Cardiac muscle cell (in vitro differentiated cells and primary cell): ENCODE results near the gene FRY. TPM values are rescaled to one million over a fixed set of nuclear protein-coding genes. Genes with fewer than 3 reads are reported as not detected.

Source experiments
- DNase-seq, 2 donors: peaks; one replicate each; pipeline versions ENCODE4 v3.0.0 to v3.0.0-alpha.2; 2010 to 2017; ENCODE audit warnings: low read depth in 1 of 2, low spot score in 1 of 2
- H3K27ac ChIP-seq: fragments of 200-600 bp; sonication (generic); 2 replicates; pipeline ENCODE4 v1.5.1; 2016
- H3K27me3 ChIP-seq: fragments of 200-600 bp; sonication (generic); 2 replicates; pipeline ENCODE4 v1.6.0; 2016; ENCODE audit warnings: control low read depth
- H3K36me3 ChIP-seq: fragments of 200-600 bp; sonication (generic); 2 replicates; pipeline ENCODE4 v1.5.1; 2016; ENCODE audit warnings: control low read depth
- H3K4me1 ChIP-seq: fragments of 200-600 bp; sonication (generic); 2 replicates; pipeline ENCODE4 v1.8.1; 2017; ENCODE audit warnings: low read depth, mild to moderate bottlenecking, mixed run types
- H3K4me3 ChIP-seq: fragments of 200-600 bp; sonication (generic); 2 replicates; pipeline ENCODE4 v1.5.1; 2016; ENCODE audit warnings: mild to moderate bottlenecking
- H3K9me3 ChIP-seq: fragments of 200-600 bp; sonication (generic); 2 replicates; pipeline ENCODE4 v1.5.1; 2017; ENCODE audit warnings: low read depth, mild to moderate bottlenecking, control low read depth
- CTCF ChIP-seq: IDR thresholded peaks from 2 replicates; pipeline ENCODE4 v1.5.1; 2012; ENCODE audit warnings: low read depth, mild to moderate bottlenecking, low read length
- polyA plus RNA-seq: library from polyadenylated mRNA; unstranded; fragments of >200 nt; fragmentation: Nextera tagmentation; extraction: Ambion mirVana; gene quantifications from 2 replicates; pipeline ENCODE4 v1.2.1, GENCODE V29; 2016
- total RNA-seq: library from RNA; depleted of rRNA; stranded (reverse); fragments of >200 nt; gene quantifications from 2 replicates; pipeline ENCODE4 v1.2.3, GENCODE V29; 2016

Gene FRY
- total and polyA plus RNA-seq, 2 experiments from 2014 or later = 2.4 to 13.2 TPM

DNA sequence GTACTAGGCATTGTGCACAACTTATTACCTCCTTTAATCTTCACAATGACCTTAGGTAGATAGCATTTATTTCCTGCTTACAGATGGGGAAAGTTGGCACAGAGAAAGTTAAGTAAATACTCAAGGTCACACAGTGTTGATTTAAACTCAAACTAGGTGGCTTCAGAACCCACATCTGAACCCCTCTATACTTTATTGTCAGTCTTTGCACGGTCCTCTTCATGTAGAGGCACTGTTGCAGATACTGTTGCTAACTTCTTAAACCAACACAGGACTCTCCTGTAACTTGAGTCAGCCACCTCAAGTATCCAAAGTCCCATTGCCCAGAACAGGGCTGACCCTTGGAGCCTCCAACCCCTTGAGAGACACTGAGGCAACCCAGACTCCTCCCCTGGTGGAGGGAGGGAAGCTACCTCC, 48.8 kb downstream of the FRY start:
- no peak overlapping the region for H3K27ac ChIP-seq
- no peak for TF ChIP-seq CTCF
- no peaks in the 10 kb centered on the region for H3K36me3 ChIP-seq
- DNase-seq = no peak
- no peaks in the 10 kb centered on the region for H3K9me3 ChIP-seq
- H3K27me3 ChIP-seq = no peaks in the 10 kb centered on the region
- no peak overlapping the region for H3K4me3 ChIP-seq
- H3K4me1 ChIP-seq = no peaks in the 10 kb centered on the region

- H3K9me3 ChIP-seq = no peaks in the 10 kb centered on the region
- no peaks in the 10 kb centered on the region for H3K36me3 ChIP-seq
- H3K27me3 ChIP-seq = no peaks in the 10 kb centered on the region
- no peak for DNase-seq
- no peaks in the 10 kb centered on the region for H3K4me1 ChIP-seq
- no peak for TF ChIP-seq CTCF
- no peak overlapping the region for H3K4me3 ChIP-seq
- H3K27ac ChIP-seq = no peak overlapping the region
Observed at GRCh38 chr13:32081591-32081990, 50.0 kb downstream of the FRY start.

- no peaks in the 10 kb centered on the region for H3K9me3 ChIP-seq
- H3K4me3 ChIP-seq = no peak overlapping the region
- H3K4me1 ChIP-seq = no peaks in the 10 kb centered on the region
- peak in 1 of 2 donors; percentile 57 for DNase-seq
- no peaks in the 10 kb centered on the region for H3K36me3 ChIP-seq
- no peaks in the 10 kb centered on the region for H3K27me3 ChIP-seq
- H3K27ac ChIP-seq = no peak overlapping the region
- TF ChIP-seq CTCF = no peak
Observed at GRCh38 chr13:32086366-32086765, 54.8 kb downstream of the FRY start.

DNA sequence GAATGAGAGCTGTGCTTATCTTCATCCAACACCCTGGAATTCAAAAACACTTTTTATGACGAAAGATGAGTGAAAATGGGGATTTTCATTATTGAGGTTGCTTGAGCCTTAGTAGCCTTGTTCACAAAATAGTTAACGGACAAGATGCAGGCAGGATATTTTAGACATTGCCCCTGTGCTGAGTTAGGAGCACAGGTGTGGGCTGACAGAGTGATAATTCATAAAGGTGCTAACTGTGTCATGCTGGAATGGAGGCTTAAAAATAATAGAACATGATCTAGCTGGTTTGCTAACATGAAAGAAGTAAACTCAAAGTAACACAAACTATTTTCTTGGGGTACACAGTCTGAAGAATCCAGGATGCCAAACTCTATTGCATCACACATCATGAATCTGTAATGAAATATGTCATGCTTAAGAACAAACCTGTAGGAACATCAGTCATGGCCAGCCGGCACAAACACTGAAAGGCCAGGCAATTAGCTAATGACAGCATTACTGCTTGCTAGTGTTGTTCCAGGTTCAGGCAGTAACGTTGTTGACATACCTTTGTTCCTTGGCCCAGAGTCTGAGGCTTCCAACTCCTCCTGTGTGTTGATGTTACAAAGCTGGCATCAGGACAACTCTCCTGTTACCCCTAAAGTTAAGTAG, 55.3 kb downstream of the FRY start:
- DNase-seq = peak in 1 of 2 donors; percentile 13
- no peaks in the 10 kb centered on the region for H3K36me3 ChIP-seq
- no peaks in the 10 kb centered on the region for H3K9me3 ChIP-seq
- no peak overlapping the region for H3K27ac ChIP-seq
- TF ChIP-seq CTCF = no peak
- no peaks in the 10 kb centered on the region for H3K27me3 ChIP-seq
- H3K4me3 ChIP-seq = no peak overlapping the region
- no peaks in the 10 kb centered on the region for H3K4me1 ChIP-seq

DNA sequence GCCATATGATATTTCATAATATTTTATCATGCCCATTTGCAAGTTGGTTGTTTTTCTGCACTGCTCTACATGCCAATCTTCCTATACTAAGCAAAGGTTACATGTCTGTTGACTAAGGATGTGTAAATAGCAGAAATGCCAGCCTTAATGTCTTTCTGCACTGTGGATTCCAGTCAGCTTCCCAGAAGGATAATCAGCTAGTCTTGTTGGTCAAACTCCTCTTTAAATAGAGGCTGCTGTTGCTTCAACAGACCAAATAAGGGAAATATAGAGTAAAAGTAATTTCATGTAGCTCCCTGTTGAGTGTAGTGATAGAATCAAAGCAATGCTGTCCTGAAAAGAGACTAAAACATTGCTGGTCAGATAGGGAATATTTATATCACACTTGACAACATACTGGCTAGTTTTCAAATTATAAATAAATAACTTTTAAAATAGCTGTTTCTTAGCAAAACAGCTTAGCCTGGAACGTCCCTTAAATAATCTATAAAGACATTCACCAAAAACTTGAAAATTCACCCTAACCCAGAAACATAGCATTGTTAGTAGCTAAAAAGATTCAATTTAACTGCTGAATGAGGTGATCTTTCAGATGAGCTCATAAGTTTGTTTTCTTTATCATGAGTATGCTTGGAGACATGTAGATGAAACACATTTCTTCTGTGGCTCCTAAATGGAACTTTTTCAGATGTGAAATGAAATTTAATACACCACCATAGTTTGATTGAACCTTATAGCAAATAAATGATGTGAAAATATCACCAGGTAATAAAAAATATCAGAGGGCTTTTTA, 56.6 kb downstream of the FRY start:
- H3K27me3 ChIP-seq = no peaks in the 10 kb centered on the region
- DNase-seq = no peak
- no peak overlapping the region for H3K4me3 ChIP-seq
- H3K27ac ChIP-seq = no peak overlapping the region
- H3K36me3 ChIP-seq = no peaks in the 10 kb centered on the region
- no peak for TF ChIP-seq CTCF
- no peaks in the 10 kb centered on the region for H3K9me3 ChIP-seq
- H3K4me1 ChIP-seq = no peaks in the 10 kb centered on the region
